CD14-positive monocyte (primary cell): Measurements from ENCODE around the gene P4HA1. TPM values are rescaled to one million over a fixed set of nuclear protein-coding genes. Genes with fewer than 3 reads are reported as not detected.

Experiments used
- DNase-seq, 3 donors: peaks; one replicate each; pipeline ENCODE4 v3.0.0-alpha.2; 2011 to 2022
- H2AFZ ChIP-seq: 2 replicates; pipeline ENCODE4 v1.6.0; 2012; ENCODE audit warnings: mild to moderate bottlenecking, low read depth, low read length, inconsistent platforms; ENCODE audit not compliant: insufficient read depth, poor library complexity, severe bottlenecking
- H3K27ac ChIP-seq, 2 donors: 1 replicate in 1 of 2; 2 replicates in 1 of 2; pipeline ENCODE4 v1.5.1; 2012 to 2013; ENCODE audit warnings: low read length in 2 of 2, control low read depth in 1 of 2, inconsistent platforms in 1 of 2, low read depth in 1 of 2, mild to moderate bottlenecking in 1 of 2
- H3K27me3 ChIP-seq, 2 donors: one replicate each; pipeline versions ENCODE4 v1.6.0 to v1.6.1; 2011 to 2013; ENCODE audit warnings: low read length in 2 of 2; ENCODE audit not compliant: control insufficient read depth in 2 of 2, insufficient read depth in 2 of 2
- H3K36me3 ChIP-seq, 2 donors: replicated peaks in 1 of 2; 1 replicate in 1 of 2; 2 replicates in 1 of 2; pipeline versions ENCODE4 v1.5.1 to v1.6.1; 2012 to 2013; ENCODE audit warnings: low read length in 2 of 2, control low read depth in 1 of 2, inconsistent platforms in 1 of 2, mild to moderate bottlenecking in 1 of 2; ENCODE audit not compliant: insufficient read depth in 2 of 2, control insufficient read depth in 1 of 2
- H3K4me1 ChIP-seq, 2 donors: 1 replicate in 1 of 2; 2 replicates in 1 of 2; pipeline versions ENCODE4 v1.5.1 to v1.6.1; 2012 to 2013; ENCODE audit warnings: low read length in 2 of 2, control low read depth in 1 of 2, inconsistent platforms in 1 of 2, mild to moderate bottlenecking in 1 of 2, moderate library complexity in 1 of 2; ENCODE audit not compliant: insufficient read depth in 2 of 2, control insufficient read depth in 1 of 2
- H3K4me2 ChIP-seq: replicated peaks from 2 replicates; pipeline ENCODE3; 2012; ENCODE audit warnings: low read length, moderate library complexity, mild to moderate bottlenecking; ENCODE audit not compliant: poor library complexity, severe bottlenecking; ENCODE audit errors: extremely low read depth
- H3K4me3 ChIP-seq, 3 experiments: fragments of 200-600 bp in 1 of 3; sonication (generic) in 1 of 3; replicated peaks in 1 of 3; 1 replicate in 2 of 3; 2 replicates in 1 of 3; pipeline ENCODE4 v1.5.1; 2011 to 2013; ENCODE audit warnings: low read length in 3 of 3, mild to moderate bottlenecking in 3 of 3, control low read depth in 2 of 3, low read depth in 2 of 3, inconsistent platforms in 1 of 3, moderate library complexity in 1 of 3
- H3K79me2 ChIP-seq: 2 replicates; pipeline ENCODE4 v1.6.0; 2012; ENCODE audit warnings: mild to moderate bottlenecking, control low read depth, inconsistent platforms, low read length, moderate library complexity; ENCODE audit not compliant: insufficient read depth
- H3K9ac ChIP-seq: 2 replicates; pipeline ENCODE4 v1.6.0; 2017; ENCODE audit warnings: low read length, mild to moderate bottlenecking; ENCODE audit not compliant: insufficient read depth, poor library complexity, severe bottlenecking
- H3K9me3 ChIP-seq, 2 donors: replicated peaks in 1 of 2; 1 replicate in 1 of 2; 2 replicates in 1 of 2; pipeline versions ENCODE4 v1.5.1 to v1.6.1; 2012 to 2013; ENCODE audit warnings: low read length in 2 of 2, control low read depth in 1 of 2; ENCODE audit not compliant: control insufficient read depth in 1 of 2, insufficient read depth in 1 of 2
- H4K20me1 ChIP-seq: 2 replicates; pipeline ENCODE4 v1.6.0; 2012; ENCODE audit warnings: mild to moderate bottlenecking, low read length, control low read depth, moderate library complexity; ENCODE audit not compliant: insufficient read depth
- H3K27ac Mint-ChIP-seq, 7 donors: one replicate each; pipeline ENCODE4 v1.8.0; 2020; ENCODE audit warnings: mild to moderate bottlenecking in 7 of 7, mixed read lengths in 7 of 7, moderate library complexity in 6 of 7, inconsistent platforms in 2 of 7
- H3K27me3 Mint-ChIP-seq, 3 donors: one replicate each; pipeline ENCODE4 v1.8.0; 2021 to 2022; ENCODE audit warnings: low read depth in 3 of 3, mild to moderate bottlenecking in 3 of 3, mixed read lengths in 3 of 3, moderate library complexity in 3 of 3, inconsistent platforms in 1 of 3
- H3K36me3 Mint-ChIP-seq, 2 donors: one replicate each; pipeline ENCODE4 v1.8.0; 2020; ENCODE audit warnings: mixed read lengths in 2 of 2, inconsistent platforms in 1 of 2, mild to moderate bottlenecking in 1 of 2
- H3K4me1 Mint-ChIP-seq: one replicate; pipeline ENCODE4 v1.8.0; 2020; ENCODE audit warnings: mild to moderate bottlenecking, mixed read lengths
- H3K4me3 Mint-ChIP-seq, 2 donors: one replicate each; pipeline ENCODE4 v1.8.0; 2020; ENCODE audit warnings: mild to moderate bottlenecking in 2 of 2, mixed read lengths in 2 of 2, moderate library complexity in 1 of 2
- H3K9me3 Mint-ChIP-seq, 7 donors: one replicate each; pipeline ENCODE4 v1.8.0; 2020 to 2022; ENCODE audit warnings: mixed read lengths in 7 of 7, mild to moderate bottlenecking in 6 of 7, moderate library complexity in 6 of 7, inconsistent platforms in 2 of 7
- CTCF ChIP-seq: fragments of 200-600 bp; IDR thresholded peaks from one replicate; pipeline ENCODE4 v1.8.0; 2022; ENCODE audit warnings: antibody characterized with exemption, mild to moderate bottlenecking
- WGBS: methylation state at CpG from one replicate; pipeline ENCODE4 v1.1.5; 2013; ENCODE audit warnings: missing lambda C conversion rate; ENCODE audit not compliant: insufficient coverage; 5-methylcytosine and 5-hydroxymethylcytosine counted together
- intact Hi-C, 2 donors: fragments of 100-400 bp; cut with micrococcal nuclease; formaldehyde crosslinking; loops; one replicate each; pipeline versions ENCODE4 v1.15.0 to v1.15.1; 2023
- polyA plus RNA-seq, 3 donors: library from polyadenylated mRNA; depleted of rRNA in 1 of 3; unstranded in 2 of 3; stranded (reverse) in 1 of 3; fragments of 300-500 nt in 2 of 3; fragments of >200 nt in 1 of 3; fragmentation: Illumina TruSeq in 2 of 3; gene quantifications; 1 replicate in 2 of 3; 2 replicates in 1 of 3; pipeline ENCODE4 v1.2.3, GENCODE V29; 2012 to 2021

The P4HA1 gene
- polyA plus RNA-seq, 3 donors = 20.1 to 44.3 (median 43.9) TPM

- Histone ChIP-seq H2AFZ (no peak overlapping the region), H3K4me3 (no peak overlapping the region), H3K36me3 (no peaks in the 10 kb centered on the region), H3K27ac (no peak overlapping the region), H3K79me2 (no peaks in the 10 kb centered on the region), H4K20me1 (no peaks in the 10 kb centered on the region), H3K9ac (no peak overlapping the region), H3K9me3 (peaks cover 34 to 48% of the 10 kb centered on the region in 2 donors), H3K27me3 (no peaks in the 10 kb centered on the region), H3K4me2 (no peak overlapping the region), H3K4me1 (no peaks in the 10 kb centered on the region)
- Mint-ChIP-seq H3K27me3 (peaks cover 2 to 10% (median 6%) of the 10 kb centered on the region in 3 donors), H3K36me3 (no peaks in the 10 kb centered on the region), H3K4me1 (no peaks in the 10 kb centered on the region), H3K4me3 (no peak overlapping the region), H3K27ac (no peak overlapping the region), H3K9me3 (peaks cover 38 to 76% (median 63%) of the 10 kb centered on the region in 7 donors)
- intact Hi-C loops = no loop called here
- no peak for DNase-seq
- TF ChIP-seq CTCF = no peak
- WGBS = 100% methylated on average over 2 of the region's 2 CpGs
These were observed 116.3 kb downstream of the P4HA1 start for GRCh38 chr10:72980348-72980747.

GRCh38 chr10:72979709-72980108 lies 117.0 kb downstream of the P4HA1 start:
- H3K36me3 Mint-ChIP-seq = no peaks in the 10 kb centered on the region

More at GRCh38 chr10:72979709-72980108, 117.0 kb downstream of the P4HA1 start:
- no peaks in the 10 kb centered on the region for H3K4me1 Mint-ChIP-seq
- Histone ChIP-seq H3K9ac (no peak overlapping the region), H3K4me1 (no peaks in the 10 kb centered on the region), H3K4me3 (no peak overlapping the region), H3K27me3 (no peaks in the 10 kb centered on the region), H4K20me1 (no peaks in the 10 kb centered on the region), H3K9me3 (peaks cover 34 to 48% of the 10 kb centered on the region in 2 donors), H3K36me3 (no peaks in the 10 kb centered on the region), H3K4me2 (no peak overlapping the region), H3K79me2 (no peaks in the 10 kb centered on the region), H2AFZ (no peak overlapping the region), H3K27ac (no peak overlapping the region)
- TF ChIP-seq CTCF = no peak
- peaks cover 2 to 14% (median 6%) of the 10 kb centered on the region in 3 donors for H3K27me3 Mint-ChIP-seq
- peaks cover 39 to 81% (median 65%) of the 10 kb centered on the region in 7 donors for H3K9me3 Mint-ChIP-seq
- H3K4me3 Mint-ChIP-seq = no peak overlapping the region
- intact Hi-C loops = no loop called here
- no peak overlapping the region for H3K27ac Mint-ChIP-seq
- no peak for DNase-seq
